Activated T-helper 2 cell treated with anti-CD3 and anti-CD28 coated beads, Interferon-gamma antibody, Interleukin-2, Interleukin-4, amounts not matched to agents 10 μg/mL and 5 μg/mL and 100 μg/mL, durations not matched to agents 14 hours and 24 hours and 36 hours (primary cell): ENCODE results near the gene CWC15. TPM values are rescaled to one million over a fixed set of nuclear protein-coding genes. Genes with fewer than 3 reads are reported as not detected.
"Not testable (repeated sequence)": the region's sequence is repeated elsewhere in the genome, so short reads cannot be mapped to it uniquely, and the experiment has no call there.

Experiments
- DNase-seq: peaks from one replicate; pipeline ENCODE4 v3.0.0; 2021; ENCODE audit warnings: low spot score
- H3K27ac Mint-ChIP-seq: one replicate; pipeline ENCODE4 v1.8.0; 2021; ENCODE audit warnings: mixed read lengths
- H3K27me3 Mint-ChIP-seq: one replicate; pipeline ENCODE4 v1.8.0; 2021; ENCODE audit warnings: low read depth, mixed read lengths
- H3K36me3 Mint-ChIP-seq: one replicate; pipeline ENCODE4 v1.8.0; 2021; ENCODE audit warnings: low read depth, mixed read lengths
- H3K4me1 Mint-ChIP-seq: one replicate; pipeline ENCODE4 v1.8.0; 2021; ENCODE audit warnings: low read depth, mixed read lengths
- H3K4me3 Mint-ChIP-seq: one replicate; pipeline ENCODE4 v1.8.0; 2021; ENCODE audit warnings: low read depth, mild to moderate bottlenecking, moderate library complexity, mixed read lengths
- H3K9me3 Mint-ChIP-seq: one replicate; pipeline ENCODE4 v1.8.0; 2021; ENCODE audit warnings: mixed read lengths
- intact Hi-C: fragments of 100-400 bp; cut with micrococcal nuclease; formaldehyde crosslinking; loops from one replicate; pipeline ENCODE4 v1.15.1; 2023
- total RNA-seq: library from RNA; stranded (reverse); gene quantifications from 2 replicates; pipeline ENCODE4 v1.2.3, GENCODE V29; 2022

The CWC15 gene
- 86.1 and 94.4 TPM in 2 replicates for total RNA-seq

DNA sequence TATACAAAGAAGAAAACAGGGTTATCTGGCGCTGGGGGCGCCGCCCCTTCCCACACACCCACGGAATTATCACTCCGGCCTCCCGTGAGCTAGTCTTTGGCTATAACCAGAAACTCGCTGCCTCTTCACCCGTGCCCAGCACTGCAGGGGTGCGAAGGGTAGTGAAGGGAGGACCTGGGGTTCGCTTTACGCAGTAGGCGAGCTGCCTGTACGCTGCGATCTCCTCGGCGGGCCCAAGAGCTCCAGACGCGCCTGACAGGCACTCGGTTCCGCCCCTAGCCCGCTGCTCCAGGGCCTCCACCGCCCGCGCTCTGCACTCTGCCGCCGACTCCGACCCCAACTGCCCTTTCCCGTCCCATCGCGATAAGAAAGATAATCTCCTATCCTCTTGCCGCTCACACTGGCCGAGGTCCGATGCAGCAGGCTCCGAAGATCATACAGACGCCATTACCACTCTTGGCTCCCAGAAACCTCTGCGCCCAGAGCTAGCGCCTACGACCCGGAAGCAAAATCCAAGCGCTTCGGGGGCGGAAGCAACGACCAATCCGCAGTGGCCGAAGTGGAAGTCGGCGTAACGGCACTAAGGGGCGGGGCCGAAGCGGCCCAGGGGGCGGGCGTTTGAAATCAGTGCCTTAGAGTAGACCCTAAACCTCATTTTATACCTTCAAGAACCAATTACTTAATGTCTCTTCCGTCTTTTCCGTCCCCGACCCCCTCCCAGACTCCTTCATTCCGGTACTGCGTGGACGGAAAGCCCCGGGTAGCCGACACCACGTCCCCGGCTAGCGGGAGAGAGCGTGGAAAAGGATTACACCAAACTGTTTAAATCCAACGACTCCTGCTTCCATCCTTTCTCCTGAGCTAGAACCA lies at the start of gene CWC15, which contains the start of gene KDM4D:
Gene CWC15 (minus strand): TSS at position 458 of the 870 bp plus-strand sequence. CDS start 1,371 bp downstream, outside the sequence.
Gene KDM4D (plus strand): TSS at position 611 of the 870 bp plus-strand sequence. CDS start 23,664 bp downstream, outside the sequence.
- peak within 1 kb of the TSS; percentile 95 for H3K4me3 Mint-ChIP-seq
- H3K27me3 Mint-ChIP-seq = no peaks in the 10 kb centered on the region
- H3K9me3 Mint-ChIP-seq = peaks cover 7% of the 10 kb centered on the region
- DNase-seq = peak; percentile 91
- peaks cover 35% of the 10 kb centered on the region for H3K36me3 Mint-ChIP-seq
- intact Hi-C loops = loop anchor here (1.0 to 10.0 kb wide), 7 partner anchors 95 to 839 kb away; partner anchors contain the start of genes FAM76B and SESN3
- peak within 1 kb of the TSS; percentile 91 for H3K27ac Mint-ChIP-seq
- peaks cover 28% of the 10 kb centered on the region for H3K4me1 Mint-ChIP-seq

DNA sequence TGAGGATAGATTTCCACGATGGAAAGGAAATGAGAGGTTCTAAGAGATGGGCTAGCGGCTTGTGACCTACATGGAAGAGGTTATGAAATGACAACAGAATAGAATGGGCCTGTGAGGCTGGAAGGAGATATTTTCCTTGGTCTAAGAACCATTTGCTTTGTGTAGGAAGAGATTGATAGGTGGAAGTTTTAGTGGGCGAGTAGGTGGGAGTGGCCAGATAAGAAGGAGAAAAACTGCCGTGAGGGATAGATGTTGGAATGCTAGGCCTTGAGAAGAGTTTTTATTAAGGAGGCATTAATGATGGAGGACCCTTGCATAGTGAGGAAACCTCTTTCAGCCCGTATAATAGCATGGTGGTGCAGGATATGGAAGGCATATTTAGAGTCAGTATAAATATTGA lies 48.1 kb upstream of the CWC15 start:
- H3K4me3 Mint-ChIP-seq, H3K27me3 Mint-ChIP-seq, H3K9me3 Mint-ChIP-seq, intact Hi-C loops, H3K36me3 Mint-ChIP-seq, H3K27ac Mint-ChIP-seq, DNase-seq, H3K4me1 Mint-ChIP-seq: not testable (repeated sequence)

DNA sequence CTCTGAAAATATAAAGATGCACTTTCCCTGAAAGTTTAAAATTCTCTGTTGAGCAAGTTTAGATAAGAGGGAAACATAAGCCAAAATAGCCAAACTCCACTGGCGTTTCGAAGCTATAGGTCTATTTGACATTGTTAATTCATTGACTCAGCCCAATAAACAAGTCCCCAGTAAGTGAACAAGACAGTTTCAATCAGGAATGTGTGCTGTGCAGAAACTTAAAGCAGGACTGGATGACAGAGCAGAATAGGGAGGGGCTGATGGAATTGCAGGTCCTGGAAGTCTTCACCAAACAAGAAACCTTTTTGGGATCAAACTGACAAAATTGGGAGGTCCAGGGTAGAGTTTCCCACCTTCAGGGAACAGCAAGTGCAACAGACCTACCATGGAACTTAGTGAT lies 42.8 kb upstream of the CWC15 start:
- intact Hi-C loops = no loop called here
- no peaks in the 10 kb centered on the region for H3K9me3 Mint-ChIP-seq
- H3K36me3 Mint-ChIP-seq = no peaks in the 10 kb centered on the region
- H3K27ac Mint-ChIP-seq = no peak overlapping the region
- DNase-seq = no peak
- H3K4me1 Mint-ChIP-seq = no peaks in the 10 kb centered on the region
- no peak overlapping the region for H3K4me3 Mint-ChIP-seq
- peaks cover 2% of the 10 kb centered on the region for H3K27me3 Mint-ChIP-seq

DNA sequence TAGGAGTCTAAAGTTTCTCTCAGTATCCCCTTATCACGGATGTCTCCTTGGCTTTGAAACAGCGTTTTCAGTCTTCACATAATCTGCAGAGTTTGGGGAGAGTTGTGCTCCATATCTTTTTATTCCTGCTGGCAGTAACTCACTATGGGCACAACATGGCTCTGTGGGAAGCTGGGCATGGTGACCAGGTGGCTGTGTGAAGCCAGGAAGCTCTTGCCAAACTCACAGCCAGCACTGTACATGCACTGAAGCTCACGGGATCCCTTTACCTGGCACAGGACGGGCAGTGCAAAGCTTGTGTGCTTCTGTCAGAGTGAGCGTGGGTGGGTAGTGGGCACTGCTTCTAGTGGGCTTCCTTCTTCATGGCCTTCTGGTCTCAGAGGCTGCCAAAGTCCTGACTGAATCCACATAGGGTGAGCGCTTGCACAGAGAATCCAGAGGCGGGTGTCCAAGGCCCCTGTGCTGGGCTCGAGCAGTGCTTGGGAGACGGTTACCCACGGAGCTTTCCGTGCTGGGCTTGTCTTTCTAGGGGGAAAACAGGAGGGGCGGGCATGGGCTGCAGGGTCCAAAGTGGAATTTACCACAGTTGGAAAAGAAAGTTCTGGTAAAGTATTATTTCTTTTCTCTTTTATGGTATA lies 40.9 kb upstream of the CWC15 start:
- Mint-ChIP-seq H3K4me3 (no peak overlapping the region), H3K36me3 (no peaks in the 10 kb centered on the region), H3K27me3 (peaks cover 13% of the 10 kb centered on the region), H3K4me1 (no peaks in the 10 kb centered on the region), H3K27ac (no peak overlapping the region), H3K9me3 (no peaks in the 10 kb centered on the region)
- intact Hi-C loops = no loop called here
- DNase-seq = no peak

DNA sequence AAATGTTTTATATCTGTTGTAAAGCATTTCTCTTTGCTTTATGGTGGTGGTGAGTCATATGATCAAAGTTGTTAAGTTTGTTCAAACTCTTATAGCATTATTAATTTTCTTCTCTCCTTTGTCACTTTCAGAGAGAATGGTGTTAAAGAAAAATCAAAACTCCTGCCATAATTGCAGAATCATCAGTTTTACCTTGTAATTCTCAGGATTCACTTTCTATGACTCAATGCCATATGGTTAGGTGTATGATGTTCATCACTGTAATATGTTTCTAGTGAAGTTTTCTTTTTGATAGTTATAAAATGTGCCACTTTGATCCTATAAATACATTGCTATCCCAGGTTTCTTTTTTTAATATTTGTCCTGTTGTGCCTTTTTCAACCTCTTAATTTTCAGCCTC lies 38.0 kb upstream of the CWC15 start:
- H3K4me3 Mint-ChIP-seq = no peak overlapping the region
- H3K36me3 Mint-ChIP-seq = no peaks in the 10 kb centered on the region
- intact Hi-C loops = no loop called here
- H3K9me3 Mint-ChIP-seq = no peaks in the 10 kb centered on the region
- H3K4me1 Mint-ChIP-seq = no peaks in the 10 kb centered on the region
- H3K27ac Mint-ChIP-seq = no peak overlapping the region
- H3K27me3 Mint-ChIP-seq = peaks cover 27% of the 10 kb centered on the region
- DNase-seq = no peak

DNA sequence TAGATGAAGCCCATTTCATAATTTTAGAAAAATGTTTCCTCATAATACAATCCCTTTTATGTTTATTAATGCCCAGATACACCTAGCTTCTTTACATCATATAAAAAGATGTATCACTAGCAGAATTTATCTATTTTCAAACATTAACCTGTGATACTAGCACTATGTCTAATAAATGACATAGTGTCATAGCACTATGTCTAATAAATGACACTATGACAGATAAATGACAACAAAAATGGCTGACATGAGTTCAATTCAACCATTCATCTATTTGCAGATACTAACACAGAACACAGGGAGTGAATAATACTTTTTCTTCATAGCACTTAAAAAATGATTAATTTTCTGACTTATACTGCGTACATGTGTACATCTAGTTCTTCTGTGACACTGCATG lies 32.3 kb upstream of the CWC15 start:
- H3K9me3 Mint-ChIP-seq = no peaks in the 10 kb centered on the region

DNA sequence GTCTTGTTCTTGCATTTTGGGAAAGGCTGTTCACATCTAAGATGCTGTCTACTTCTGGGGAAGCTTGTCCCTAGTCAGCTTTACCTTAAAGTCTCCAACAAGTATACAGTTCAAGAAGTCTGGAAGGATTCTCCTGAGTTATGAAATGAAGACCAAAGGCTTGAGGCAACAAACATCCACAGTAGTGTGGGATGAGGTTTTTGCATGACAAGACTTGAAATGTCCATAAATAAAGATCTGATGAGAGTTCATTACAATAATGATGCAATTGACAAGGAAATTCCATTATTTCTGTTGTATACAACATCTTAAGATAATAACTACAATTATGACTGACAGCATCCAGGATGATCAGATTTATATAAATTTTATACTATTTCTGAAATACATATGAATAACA lies 30.4 kb upstream of the CWC15 start:
- H3K36me3 Mint-ChIP-seq = no peaks in the 10 kb centered on the region
- intact Hi-C loops = no loop called here
- H3K27ac Mint-ChIP-seq = no peak overlapping the region
- H3K27me3 Mint-ChIP-seq = peaks cover 27% of the 10 kb centered on the region
- H3K4me3 Mint-ChIP-seq = no peak overlapping the region
- no peaks in the 10 kb centered on the region for H3K9me3 Mint-ChIP-seq
- H3K4me1 Mint-ChIP-seq = no peaks in the 10 kb centered on the region
- DNase-seq = no peak

More for the DNA sequence above, 32.3 kb upstream of the CWC15 start:
- H3K27me3 Mint-ChIP-seq = peaks cover 37% of the 10 kb centered on the region
- H3K4me3 Mint-ChIP-seq = no peak overlapping the region
- H3K4me1 Mint-ChIP-seq = no peaks in the 10 kb centered on the region
- no peak overlapping the region for H3K27ac Mint-ChIP-seq
- no peaks in the 10 kb centered on the region for H3K36me3 Mint-ChIP-seq
- intact Hi-C loops = no loop called here
- no peak for DNase-seq

DNA sequence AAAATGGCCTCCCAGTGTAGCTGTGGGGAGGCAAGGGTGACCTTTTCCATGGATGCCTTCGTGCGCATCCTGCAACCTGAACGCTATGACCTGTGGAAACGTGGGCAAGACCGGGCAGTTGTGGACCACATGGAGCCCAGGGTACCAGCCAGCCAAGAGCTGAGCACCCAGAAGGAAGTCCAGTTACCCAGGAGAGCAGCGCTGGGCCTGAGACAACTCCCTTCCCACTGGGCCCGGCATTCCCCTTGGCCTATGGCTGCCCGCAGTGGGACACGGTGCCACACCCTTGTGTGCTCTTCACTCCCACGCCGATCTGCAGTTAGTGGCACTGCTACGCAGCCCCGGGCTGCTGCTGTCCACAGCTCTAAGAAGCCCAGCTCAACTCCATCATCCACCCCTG lies 24.9 kb upstream of the CWC15 start:
- Mint-ChIP-seq H3K27me3 (peaks cover 5% of the 10 kb centered on the region), H3K36me3 (no peaks in the 10 kb centered on the region), H3K9me3 (no peaks in the 10 kb centered on the region), H3K27ac (no peak overlapping the region), H3K4me1 (no peaks in the 10 kb centered on the region), H3K4me3 (no peak overlapping the region)
- no peak for DNase-seq
- intact Hi-C loops = no loop called here

DNA sequence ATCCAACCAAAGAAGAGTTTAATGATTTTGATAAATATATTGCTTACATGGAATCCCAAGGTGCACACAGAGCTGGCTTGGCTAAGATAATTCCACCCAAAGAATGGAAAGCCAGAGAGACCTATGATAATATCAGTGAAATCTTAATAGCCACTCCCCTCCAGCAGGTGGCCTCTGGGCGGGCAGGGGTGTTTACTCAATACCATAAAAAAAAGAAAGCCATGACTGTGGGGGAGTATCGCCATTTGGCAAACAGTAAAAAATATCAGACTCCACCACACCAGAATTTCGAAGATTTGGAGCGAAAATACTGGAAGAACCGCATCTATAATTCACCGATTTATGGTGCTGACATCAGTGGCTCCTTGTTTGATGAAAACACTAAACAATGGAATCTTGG lies 24.1 kb upstream of the CWC15 start:
- Mint-ChIP-seq H3K36me3 (no peaks in the 10 kb centered on the region), H3K27ac (no peak overlapping the region), H3K4me3 (no peak overlapping the region), H3K9me3 (no peaks in the 10 kb centered on the region), H3K4me1 (no peaks in the 10 kb centered on the region), H3K27me3 (peaks cover 2% of the 10 kb centered on the region)
- intact Hi-C loops = no loop called here
- DNase-seq = no peak

DNA sequence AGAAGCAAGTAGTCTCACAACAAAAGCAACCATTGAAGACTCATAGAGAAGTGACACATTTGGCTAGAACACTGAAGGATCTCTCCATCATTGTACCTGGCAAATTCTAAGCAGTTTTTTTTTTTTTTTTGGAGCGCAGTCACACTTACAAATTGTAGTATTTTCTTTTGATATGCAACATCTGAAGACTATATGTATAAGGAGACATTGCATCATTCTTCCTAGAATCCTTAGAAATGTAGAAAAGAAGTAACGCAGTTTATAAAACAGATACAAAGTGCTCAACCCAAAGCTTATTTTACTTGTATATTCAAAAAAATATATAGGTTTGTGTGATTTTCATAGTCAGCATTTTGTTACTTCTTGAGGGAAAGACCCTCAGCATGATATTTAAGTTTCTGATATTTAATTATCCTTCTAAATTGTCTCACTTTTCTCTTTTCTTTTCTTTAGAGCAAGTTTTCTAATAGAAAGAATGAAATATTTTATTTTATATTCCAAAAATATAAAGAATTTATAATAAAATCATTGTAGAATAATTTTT lies 20.1 kb upstream of the CWC15 start:
- H3K4me1 Mint-ChIP-seq = no peaks in the 10 kb centered on the region
- H3K36me3 Mint-ChIP-seq = no peaks in the 10 kb centered on the region
- H3K9me3 Mint-ChIP-seq = no peaks in the 10 kb centered on the region
- intact Hi-C loops = no loop called here
- no peak overlapping the region for H3K4me3 Mint-ChIP-seq
- peaks cover 15% of the 10 kb centered on the region for H3K27me3 Mint-ChIP-seq
- DNase-seq = no peak
- no peak overlapping the region for H3K27ac Mint-ChIP-seq

DNA sequence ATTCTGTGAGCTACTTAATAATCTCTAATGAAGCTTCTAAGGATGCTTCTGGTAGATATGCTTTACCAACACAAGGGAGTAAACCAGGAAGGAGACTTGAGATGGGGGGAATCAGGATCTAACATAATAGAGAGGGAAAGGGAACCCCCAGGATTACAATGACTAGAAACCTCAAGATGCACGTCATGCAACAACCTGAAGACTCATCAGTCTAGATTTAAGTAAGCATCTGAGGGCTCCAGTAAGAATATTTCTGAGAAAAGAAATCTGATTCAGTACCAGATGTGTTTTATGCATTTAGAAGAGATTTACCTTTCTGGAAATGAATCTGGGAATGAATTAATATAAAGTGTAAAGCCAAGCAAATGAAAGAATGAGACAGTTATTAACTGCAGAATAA lies 15.4 kb upstream of the CWC15 start:
- no peaks in the 10 kb centered on the region for H3K36me3 Mint-ChIP-seq
- no peak overlapping the region for H3K27ac Mint-ChIP-seq
- H3K4me1 Mint-ChIP-seq = no peaks in the 10 kb centered on the region
- intact Hi-C loops = no loop called here
- peaks cover 20% of the 10 kb centered on the region for H3K27me3 Mint-ChIP-seq
- no peak overlapping the region for H3K4me3 Mint-ChIP-seq
- H3K9me3 Mint-ChIP-seq = no peaks in the 10 kb centered on the region
- no peak for DNase-seq

DNA sequence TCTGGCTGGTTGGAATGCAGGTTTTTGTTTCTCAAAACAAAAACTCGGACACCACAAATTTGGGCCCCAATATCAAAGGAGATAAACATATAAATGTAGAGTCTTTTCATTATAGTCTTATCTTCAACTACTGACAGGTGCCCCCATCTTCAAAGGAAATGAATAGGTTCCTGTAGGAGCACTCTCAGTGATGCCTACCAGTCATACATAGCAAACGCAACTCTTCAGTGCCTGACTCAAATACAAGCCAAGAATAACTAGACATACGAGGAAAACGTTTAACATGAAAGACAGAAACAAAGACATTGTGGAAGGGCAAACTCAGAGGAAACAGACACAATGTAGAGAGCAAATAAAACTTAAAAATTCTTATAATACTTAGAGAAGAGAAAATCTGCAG lies 14.0 kb upstream of the CWC15 start:
- peaks cover 18% of the 10 kb centered on the region for H3K27me3 Mint-ChIP-seq
- intact Hi-C loops = no loop called here
- H3K27ac Mint-ChIP-seq = no peak overlapping the region
- no peak for DNase-seq
- no peaks in the 10 kb centered on the region for H3K36me3 Mint-ChIP-seq
- no peaks in the 10 kb centered on the region for H3K4me1 Mint-ChIP-seq
- H3K4me3 Mint-ChIP-seq = no peak overlapping the region
- no peaks in the 10 kb centered on the region for H3K9me3 Mint-ChIP-seq

DNA sequence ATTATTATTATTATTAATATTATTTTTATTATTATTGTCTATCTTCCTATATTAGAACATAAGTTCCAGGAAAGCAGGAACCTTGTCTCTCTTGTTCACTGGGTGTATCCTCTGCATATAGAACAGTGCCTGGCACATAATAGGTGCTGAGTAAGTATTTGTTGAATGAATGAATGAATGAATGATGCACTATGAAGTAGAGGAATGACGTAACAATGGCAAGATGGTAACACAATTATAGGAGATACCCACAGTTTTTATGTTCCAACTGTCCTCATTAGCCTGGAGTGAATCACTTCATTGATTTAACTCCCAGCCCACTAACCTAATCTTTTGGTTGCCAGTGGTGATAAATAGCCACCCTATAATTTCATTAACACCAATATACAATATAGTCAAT lies 2.2 kb upstream of the CWC15 start:
- Mint-ChIP-seq H3K27me3 (peaks cover 2% of the 10 kb centered on the region), H3K4me3 (no peak overlapping the region), H3K27ac (no peak overlapping the region), H3K36me3 (peaks cover 12% of the 10 kb centered on the region), H3K9me3 (peaks cover 7% of the 10 kb centered on the region), H3K4me1 (peaks cover 25% of the 10 kb centered on the region)
- intact Hi-C loops = loop anchor here (10.0 kb wide), 2 partner anchors 259 to 841 kb away; partner anchors contain the start of gene SESN3
- no peak for DNase-seq
